ENCODE measurements around the gene COL15A1.

Gene COL15A1

GRCh38 chr9:99073985-99074901 lies 130.5 kb downstream of the COL15A1 start:
- no peak for TF ChIP-seq JUND (IDR thresholded peaks at IDR 0.05; ENCODE audit: low read depth)
- no peak for DNase-seq (ENCODE audit: low read depth in 1 of 2, low spot score in 1 of 2)
- in situ Hi-C loops (cut with HindIII; ENCODE audit: low pct_unique_long_range_greater_than_20kb, low sequenced_read_pairs): no loop called here

- TF ChIP-seq JUND (IDR thresholded peaks at IDR 0.05; ENCODE audit: low read depth): no peak
- no peak for DNase-seq (ENCODE audit: low read depth in 1 of 2, low spot score in 1 of 2)
- in situ Hi-C loops (cut with HindIII; ENCODE audit: low pct_unique_long_range_greater_than_20kb, low sequenced_read_pairs): no loop called here
Measured at GRCh38 chr9:99074902-99075245, 131.2 kb downstream of the COL15A1 start.

- no peak for DNase-seq (ENCODE audit: low read depth in 1 of 2, low spot score in 1 of 2)
- in situ Hi-C loops (cut with HindIII; ENCODE audit: low pct_unique_long_range_greater_than_20kb, low sequenced_read_pairs): no loop called here
- no peak for TF ChIP-seq JUND (IDR thresholded peaks at IDR 0.05; ENCODE audit: low read depth)
Measured at GRCh38 chr9:99075246-99075912, 131.7 kb downstream of the COL15A1 start.

GRCh38 chr9:99076030-99076429 lies 132.3 kb downstream of the COL15A1 start:
- no peak for TF ChIP-seq JUND (IDR thresholded peaks at IDR 0.05; ENCODE audit: low read depth)
- in situ Hi-C loops (cut with HindIII; ENCODE audit: low pct_unique_long_range_greater_than_20kb, low sequenced_read_pairs): no loop called here
- no peak for DNase-seq (ENCODE audit: low read depth in 1 of 2, low spot score in 1 of 2)

DNA sequence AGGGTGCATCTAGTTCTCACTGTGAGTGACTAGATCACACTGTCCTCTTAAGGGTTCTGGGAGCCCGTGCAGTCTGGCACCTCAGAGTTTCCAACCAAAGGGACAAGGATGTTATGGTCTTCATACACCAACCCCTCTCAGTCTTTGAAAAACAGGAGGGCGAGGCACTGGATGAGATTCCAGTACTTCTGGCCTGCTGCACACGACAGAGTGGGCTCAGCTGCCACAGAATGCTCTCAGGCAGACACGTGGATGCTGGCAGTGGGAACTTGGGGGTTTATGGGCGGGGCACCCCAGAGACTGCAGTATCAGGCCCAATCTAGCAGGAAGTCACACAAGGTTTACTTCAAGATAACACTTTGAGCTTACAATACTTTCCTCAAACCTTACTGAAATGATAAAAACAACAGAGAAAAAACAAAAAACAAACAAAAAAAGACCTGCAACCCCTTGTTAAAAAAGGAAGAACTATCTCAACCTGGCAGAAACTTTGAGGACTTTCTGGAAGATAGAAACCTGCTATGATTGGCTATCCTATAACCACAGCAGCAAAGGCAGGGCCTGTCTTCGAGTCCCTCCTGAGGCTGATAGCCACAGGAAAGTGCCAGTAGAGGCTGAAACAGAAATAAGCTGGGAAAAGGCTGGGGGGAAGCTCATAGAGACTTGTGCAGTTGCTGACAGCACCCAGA lies 132.9 kb downstream of the COL15A1 start:
- no peak for DNase-seq (ENCODE audit: low read depth in 1 of 2, low spot score in 1 of 2)
- in situ Hi-C loops (cut with HindIII; ENCODE audit: low pct_unique_long_range_greater_than_20kb, low sequenced_read_pairs): no loop called here
- TF ChIP-seq JUND (IDR thresholded peaks at IDR 0.05; ENCODE audit: low read depth): no peak

GRCh38 chr9:99078717-99079116 lies 135.0 kb downstream of the COL15A1 start:
- DNase-seq (ENCODE audit: low read depth in 1 of 2, low spot score in 1 of 2): no peak
- in situ Hi-C loops (cut with HindIII; ENCODE audit: low pct_unique_long_range_greater_than_20kb, low sequenced_read_pairs): no loop called here
- no peak for TF ChIP-seq JUND (IDR thresholded peaks at IDR 0.05; ENCODE audit: low read depth)

- TF ChIP-seq JUND (IDR thresholded peaks at IDR 0.05; ENCODE audit: low read depth): no peak
- in situ Hi-C loops (cut with HindIII; ENCODE audit: low pct_unique_long_range_greater_than_20kb, low sequenced_read_pairs): no loop called here
Measured at GRCh38 chr9:99079542-99079941, 135.8 kb downstream of the COL15A1 start.

DNA sequence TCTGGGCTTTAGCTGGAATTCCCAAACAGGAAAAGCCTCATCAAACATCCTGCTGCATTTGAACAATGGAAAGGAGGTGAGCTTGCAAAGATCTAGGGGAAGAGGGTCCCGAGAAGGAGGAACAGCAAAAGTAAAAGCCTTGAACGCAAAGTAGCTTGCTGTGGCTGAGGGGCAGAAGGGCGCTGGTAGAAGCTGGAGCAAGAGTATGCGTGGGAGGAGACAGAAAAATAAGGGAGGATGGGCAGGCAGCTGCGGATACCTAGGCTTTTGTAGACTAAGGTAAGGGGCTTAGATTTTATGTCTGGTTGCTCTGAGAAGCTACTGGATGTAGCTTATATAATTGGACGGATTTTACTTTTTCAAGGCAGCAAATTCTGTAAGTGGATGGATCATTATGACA lies 139.3 kb downstream of the COL15A1 start:
- no peak for TF ChIP-seq JUND (IDR thresholded peaks at IDR 0.05; ENCODE audit: low read depth)
- DNase-seq (ENCODE audit: low read depth in 1 of 2, low spot score in 1 of 2): no peak
- in situ Hi-C loops (cut with HindIII; ENCODE audit: low pct_unique_long_range_greater_than_20kb, low sequenced_read_pairs): no loop called here

More at GRCh38 chr9:99079542-99079941, 135.8 kb downstream of the COL15A1 start:
- no peak for DNase-seq (ENCODE audit: low read depth in 1 of 2, low spot score in 1 of 2)

DNA sequence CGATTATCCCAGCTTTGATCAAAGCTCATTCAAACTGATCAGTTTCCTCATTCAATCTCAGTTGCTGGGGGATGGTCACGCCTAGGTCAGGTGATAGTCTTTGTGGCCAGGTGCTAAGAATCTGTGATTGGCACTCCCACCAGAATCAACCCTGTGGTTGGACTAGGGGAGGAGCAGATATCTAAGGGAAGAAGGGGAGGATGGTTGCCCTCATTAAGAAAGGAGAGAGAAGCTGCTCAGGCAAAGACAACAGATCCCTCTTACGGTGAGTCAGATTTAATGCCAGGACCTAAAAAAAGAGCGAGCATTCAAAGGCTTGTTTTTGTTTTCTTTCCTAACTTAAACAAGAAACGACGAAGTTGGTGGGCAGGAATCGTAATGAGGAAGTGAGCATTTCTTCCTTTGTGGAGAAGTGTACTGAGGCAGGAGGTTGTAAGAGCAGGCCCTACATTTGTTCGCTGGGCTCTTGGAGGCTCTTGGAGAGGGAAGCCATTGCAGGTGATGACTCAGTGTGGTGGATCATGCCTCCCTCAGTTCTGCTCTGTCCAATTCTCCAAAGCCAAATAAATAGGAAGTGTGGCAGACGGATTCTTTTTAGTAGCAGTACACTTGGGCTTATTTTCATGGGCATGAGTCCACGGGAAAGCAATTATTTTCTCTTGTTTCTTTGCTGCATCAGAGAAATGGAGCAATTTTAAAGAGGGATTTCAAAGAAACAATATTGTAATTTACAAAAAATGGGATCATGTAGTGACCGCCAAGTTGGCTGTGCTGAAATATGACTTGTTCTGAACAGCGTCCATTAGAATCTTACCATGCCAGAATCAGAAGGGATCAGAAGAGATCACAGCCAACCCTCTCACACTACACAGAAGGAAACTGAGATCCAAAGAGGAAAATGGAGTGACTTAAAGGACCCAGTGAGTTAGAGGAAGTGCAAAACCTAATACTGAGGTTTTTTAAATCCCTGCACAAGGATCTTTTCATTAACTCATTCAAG lies 142.5 kb downstream of the COL15A1 start:
- TF ChIP-seq JUND (IDR thresholded peaks at IDR 0.05; ENCODE audit: low read depth): no peak
- in situ Hi-C loops (cut with HindIII; ENCODE audit: low pct_unique_long_range_greater_than_20kb, low sequenced_read_pairs): no loop called here
- DNase-seq (ENCODE audit: low read depth in 1 of 2, low spot score in 1 of 2): no peak

GRCh38 chr9:99087462-99087861 lies 143.8 kb downstream of the COL15A1 start:
- in situ Hi-C loops (cut with HindIII; ENCODE audit: low pct_unique_long_range_greater_than_20kb, low sequenced_read_pairs): no loop called here

GRCh38 chr9:99090336-99091130 lies 146.8 kb downstream of the COL15A1 start:
- in situ Hi-C loops (cut with HindIII; ENCODE audit: low pct_unique_long_range_greater_than_20kb, low sequenced_read_pairs): no loop called here
- no peak for TF ChIP-seq JUND (IDR thresholded peaks at IDR 0.05; ENCODE audit: low read depth)
- no peak for DNase-seq (ENCODE audit: low read depth in 1 of 2, low spot score in 1 of 2)

More at GRCh38 chr9:99087462-99087861, 143.8 kb downstream of the COL15A1 start:
- no peak for DNase-seq (ENCODE audit: low read depth in 1 of 2, low spot score in 1 of 2)
- TF ChIP-seq JUND (IDR thresholded peaks at IDR 0.05; ENCODE audit: low read depth): no peak
